NCI-H2196 treated with DMSO at 0.1 percent for 48 hours (cell line): ENCODE measurements around the gene C1orf74.
"Not testable (repeated sequence)": the region's sequence is repeated elsewhere in the genome, so short reads cannot be mapped to it uniquely, and the experiment has no call there.

Experiments
- DNase-seq: peaks from one replicate; lab custom pipeline; 2025; ENCODE audit not compliant: unreplicated experiment; lab: John Stamatoyannopoulos, UW

The C1orf74 gene

GRCh38 chr1:209805875-209806760, 21.8 kb upstream of the C1orf74 start, which contains the start of gene IRF6:
Gene IRF6 (minus strand): TSS chr1:209806142. CDS start chr1:209801413, 4,729 bp downstream.
- DNase-seq: peak; percentile 73

- no peak for DNase-seq
These were observed 21.0 kb upstream of the C1orf74 start for GRCh38 chr1:209805341-209805781.

GRCh38 chr1:209803568-209803967, 19.2 kb upstream of the C1orf74 start:
- DNase-seq: no peak

- no peak for DNase-seq
These were observed 18.4 kb upstream of the C1orf74 start for GRCh38 chr1:209802780-209803152.

- peak; percentile 62 for DNase-seq
These were observed 17.9 kb upstream of the C1orf74 start for GRCh38 chr1:209802117-209802779.

- DNase-seq: peak; percentile 82
These were observed 16.9 kb upstream of the C1orf74 start for GRCh38 chr1:209800984-209801834.

GRCh38 chr1:209797978-209798639, 13.8 kb upstream of the C1orf74 start:
- no peak for DNase-seq

GRCh38 chr1:209793711-209794110, 9.4 kb upstream of the C1orf74 start:
- not testable (repeated sequence) for DNase-seq

- no peak for DNase-seq
These were observed 7.6 kb upstream of the C1orf74 start for GRCh38 chr1:209791920-209792319.

GRCh38 chr1:209790286-209791193, 6.2 kb upstream of the C1orf74 start:
- DNase-seq: no peak

GRCh38 chr1:209789245-209789644, 4.9 kb upstream of the C1orf74 start:
- no peak for DNase-seq

- peak; percentile 36 for DNase-seq
These were observed 3.2 kb upstream of the C1orf74 start for GRCh38 chr1:209787551-209787950.

- DNase-seq: no peak
These were observed 1.8 kb upstream of the C1orf74 start for GRCh38 chr1:209786146-209786545.

GRCh38 chr1:209785592-209785991, 1.2 kb upstream of the C1orf74 start:
- DNase-seq: no peak

GRCh38 chr1:209783386-209783785, 973 bp downstream of the C1orf74 start:
- no peak for DNase-seq

GRCh38 chr1:209780268-209780667, 4.1 kb downstream of the C1orf74 start:
- DNase-seq: no peak

GRCh38 chr1:209778102-209778501, 6.3 kb downstream of the C1orf74 start:
- no peak for DNase-seq

GRCh38 chr1:209777587-209777986, 6.8 kb downstream of the C1orf74 start:
- no peak for DNase-seq

GRCh38 chr1:209775678-209776077, 8.7 kb downstream of the C1orf74 start:
- DNase-seq: no peak

- DNase-seq: no peak
These were observed 9.8 kb downstream of the C1orf74 start for GRCh38 chr1:209774592-209774991.
